ENCODE measurements around the gene SHISAL1.

GRCh38 chr22:44247923-44248892, 64.5 kb downstream of the SHISAL1 start:
- TF ChIP-seq EZH2phosphoT487 (IDR thresholded peaks at IDR 0.05; ENCODE audit: low read length), result no peak
- TF ChIP-seq CTCF (IDR thresholded peaks at IDR 0.05; ENCODE audit: low read length), result no peak
- TF ChIP-seq EZH2 (optimal IDR thresholded peaks at IDR 0.05; ENCODE audit: low read depth, low read length), result no peak
